Measurements from ENCODE around the gene JARID2.

The JARID2 gene

GRCh38 chr6:15481390-15482291, 235.8 kb downstream of the JARID2 start:
- no peak for TF ChIP-seq GATA3 (IDR thresholded peaks at IDR 0.05; ENCODE audit: low read depth, low read length)
- no peak for TF ChIP-seq GATA2 (IDR thresholded peaks at IDR 0.05; ENCODE audit: low read depth, low read length)

GRCh38 chr6:15483060-15483459, 237.2 kb downstream of the JARID2 start:
- TF ChIP-seq GATA2 (IDR thresholded peaks at IDR 0.05; ENCODE audit: low read depth, low read length) (no peak), GATA3 (IDR thresholded peaks at IDR 0.05; ENCODE audit: low read depth, low read length) (no peak)

GRCh38 chr6:15484140-15484539, 238.3 kb downstream of the JARID2 start:
- TF ChIP-seq GATA3 (IDR thresholded peaks at IDR 0.05; ENCODE audit: low read depth, low read length) = no peak
- no peak for TF ChIP-seq GATA2 (IDR thresholded peaks at IDR 0.05; ENCODE audit: low read depth, low read length)

GRCh38 chr6:15484821-15485220, 239.0 kb downstream of the JARID2 start:
- TF ChIP-seq GATA2 (IDR thresholded peaks at IDR 0.05; ENCODE audit: low read depth, low read length) (no peak), GATA3 (IDR thresholded peaks at IDR 0.05; ENCODE audit: low read depth, low read length) (no peak)

GRCh38 chr6:15485936-15486335, 240.1 kb downstream of the JARID2 start:
- TF ChIP-seq GATA3 (IDR thresholded peaks at IDR 0.05; ENCODE audit: low read depth, low read length) (no peak), GATA2 (IDR thresholded peaks at IDR 0.05; ENCODE audit: low read depth, low read length) (no peak)

GRCh38 chr6:15487262-15487661, 241.4 kb downstream of the JARID2 start:
- TF ChIP-seq GATA2 (IDR thresholded peaks at IDR 0.05; ENCODE audit: low read depth, low read length) = no peak
- no peak for TF ChIP-seq GATA3 (IDR thresholded peaks at IDR 0.05; ENCODE audit: low read depth, low read length)

- TF ChIP-seq GATA2 (IDR thresholded peaks at IDR 0.05; ENCODE audit: low read depth, low read length) = no peak
- no peak for TF ChIP-seq GATA3 (IDR thresholded peaks at IDR 0.05; ENCODE audit: low read depth, low read length)
Observed at GRCh38 chr6:15489261-15489962, 243.5 kb downstream of the JARID2 start.

GRCh38 chr6:15490242-15491100, 244.6 kb downstream of the JARID2 start:
- TF ChIP-seq GATA3 (IDR thresholded peaks at IDR 0.05; ENCODE audit: low read depth, low read length) = no peak

- TF ChIP-seq GATA2 (IDR thresholded peaks at IDR 0.05; ENCODE audit: low read depth, low read length) (no peak), GATA3 (IDR thresholded peaks at IDR 0.05; ENCODE audit: low read depth, low read length) (no peak)
Observed at GRCh38 chr6:15491255-15491985, 245.6 kb downstream of the JARID2 start.

GRCh38 chr6:15491986-15492269, 246.1 kb downstream of the JARID2 start:
- no peak for TF ChIP-seq GATA2 (IDR thresholded peaks at IDR 0.05; ENCODE audit: low read depth, low read length)
- TF ChIP-seq GATA3 (IDR thresholded peaks at IDR 0.05; ENCODE audit: low read depth, low read length) = no peak

- TF ChIP-seq GATA2 (IDR thresholded peaks at IDR 0.05; ENCODE audit: low read depth, low read length) (no peak), GATA3 (IDR thresholded peaks at IDR 0.05; ENCODE audit: low read depth, low read length) (no peak)
Observed at GRCh38 chr6:15493437-15494168, 247.7 kb downstream of the JARID2 start.

- no peak for TF ChIP-seq GATA3 (IDR thresholded peaks at IDR 0.05; ENCODE audit: low read depth, low read length)
- TF ChIP-seq GATA2 (IDR thresholded peaks at IDR 0.05; ENCODE audit: low read depth, low read length) = no peak
Observed at GRCh38 chr6:15495375-15495901, 249.6 kb downstream of the JARID2 start.

Measured in SH-SY5Y (cell line).